Measurements from ENCODE around the gene GPX3. TPM values are rescaled to one million over a fixed set of nuclear protein-coding genes. Genes with fewer than 3 reads are reported as not detected.

The GPX3 gene
- total RNA-seq, 1 donor from 2014 or later: 0.18 TPM

DNA sequence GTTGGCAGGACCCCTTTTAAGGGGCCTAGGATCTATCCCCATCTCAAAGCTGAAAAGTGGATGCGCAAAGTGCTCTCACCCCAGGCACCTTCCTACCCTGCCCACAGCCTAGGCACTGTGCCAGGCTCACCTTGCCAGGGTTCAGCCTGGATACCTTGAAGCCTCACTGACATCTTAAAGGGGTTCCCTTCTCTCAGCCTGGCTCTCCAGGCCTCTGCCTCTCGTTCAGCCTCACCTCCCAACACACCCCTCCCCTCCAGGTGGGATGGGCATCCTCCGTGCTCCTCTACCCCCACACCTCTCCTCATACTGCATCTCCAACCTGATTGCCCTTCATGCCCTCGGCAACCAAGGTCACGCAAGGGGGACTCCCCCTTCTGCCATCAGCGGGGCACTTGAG lies 34.9 kb downstream of the GPX3 start:
- Mint-ChIP-seq H3K27ac (no peak overlapping the region), H3K4me3 (no peak overlapping the region), H3K36me3 (ENCODE audit: low read depth) (peaks cover 96% of the 10 kb centered on the region), H3K4me1 (peaks cover 73% of the 10 kb centered on the region), H3K27me3 (no peaks in the 10 kb centered on the region), H3K9me3 (no peaks in the 10 kb centered on the region)
- intact Hi-C loops (cut with micrococcal nuclease): no loop called here
- ChIA-PET POLR2A (interaction anchor here (0.9 to 4.9 kb wide), 3 partner anchors 16 to 43 kb away, joined by 3 to 44 read pairs (median 4); partner anchors contain the start of gene TNIP1), CTCF (interaction anchor here (1.3 to 16.2 kb wide), 2 partner anchors 57 to 110 kb away, joined by 7 to 625 read pairs; no protein-coding TSS in a partner anchor)
- TF ChIP-seq, protein P1, sequence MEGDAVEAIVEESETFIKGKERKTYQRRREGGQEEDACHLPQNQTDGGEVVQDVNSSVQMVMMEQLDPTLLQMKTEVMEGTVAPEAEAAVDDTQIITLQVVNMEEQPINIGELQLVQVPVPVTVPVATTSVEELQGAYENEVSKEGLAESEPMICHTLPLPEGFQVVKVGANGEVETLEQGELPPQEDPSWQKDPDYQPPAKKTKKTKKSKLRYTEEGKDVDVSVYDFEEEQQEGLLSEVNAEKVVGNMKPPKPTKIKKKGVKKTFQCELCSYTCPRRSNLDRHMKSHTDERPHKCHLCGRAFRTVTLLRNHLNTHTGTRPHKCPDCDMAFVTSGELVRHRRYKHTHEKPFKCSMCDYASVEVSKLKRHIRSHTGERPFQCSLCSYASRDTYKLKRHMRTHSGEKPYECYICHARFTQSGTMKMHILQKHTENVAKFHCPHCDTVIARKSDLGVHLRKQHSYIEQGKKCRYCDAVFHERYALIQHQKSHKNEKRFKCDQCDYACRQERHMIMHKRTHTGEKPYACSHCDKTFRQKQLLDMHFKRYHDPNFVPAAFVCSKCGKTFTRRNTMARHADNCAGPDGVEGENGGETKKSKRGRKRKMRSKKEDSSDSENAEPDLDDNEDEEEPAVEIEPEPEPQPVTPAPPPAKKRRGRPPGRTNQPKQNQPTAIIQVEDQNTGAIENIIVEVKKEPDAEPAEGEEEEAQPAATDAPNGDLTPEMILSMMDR (IDR thresholded peaks at IDR 0.05): no peak
- DNase-seq: no peak
- no peak for ATAC-seq (ENCODE audit: low read depth)

DNA sequence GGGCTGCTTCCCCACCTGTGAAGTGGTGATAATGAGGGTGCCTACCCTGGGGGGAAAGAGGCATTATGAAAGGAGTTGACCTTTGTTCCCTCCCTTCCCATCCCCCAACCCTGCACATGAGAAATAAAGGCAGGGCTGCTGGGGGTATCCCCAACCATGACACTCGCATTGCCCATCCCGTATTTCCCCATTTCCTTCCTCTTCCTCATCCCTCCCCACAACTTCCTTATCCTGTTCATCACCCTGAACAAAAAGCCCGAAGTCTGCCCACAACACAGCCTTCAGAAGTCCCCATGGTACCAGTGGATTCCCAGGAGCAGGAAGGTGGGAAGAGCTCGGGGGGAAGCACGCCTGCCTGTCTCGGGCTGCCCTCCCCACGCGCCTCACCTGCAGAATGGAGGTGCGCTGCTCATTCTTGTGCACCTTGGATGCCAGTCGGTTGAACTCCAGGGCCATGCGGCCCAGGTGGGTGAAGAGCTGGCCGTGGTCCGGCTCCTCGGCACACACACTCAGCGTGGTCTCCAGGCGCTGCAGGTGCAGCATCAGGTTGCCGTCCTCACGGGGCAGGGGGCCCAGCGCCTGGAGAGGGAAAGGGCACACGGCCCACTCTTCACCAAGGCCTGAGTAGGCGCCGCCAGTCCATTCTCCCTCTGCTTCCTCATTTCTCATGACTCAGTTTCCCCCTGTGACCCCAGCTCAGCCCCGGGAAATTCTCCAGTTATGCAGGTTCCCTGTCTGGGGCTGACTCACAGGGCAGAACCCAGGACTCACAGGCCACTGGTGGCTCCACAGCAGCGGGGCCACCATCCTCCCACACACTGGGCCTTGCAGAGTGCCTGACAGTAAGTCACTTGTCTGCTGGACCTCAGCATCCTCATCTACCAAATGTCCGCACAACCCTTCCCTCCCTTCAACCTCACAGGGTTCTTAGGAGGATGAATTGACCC lies 36.3 kb downstream of the GPX3 start:
- TF ChIP-seq, protein P1 (IDR thresholded peaks at IDR 0.05): no peak
- DNase-seq: no peak
- no peaks in the 10 kb centered on the region for H3K27me3 Mint-ChIP-seq
- intact Hi-C loops (cut with micrococcal nuclease): no loop called here
- no peak for ATAC-seq (ENCODE audit: low read depth)
- H3K27ac Mint-ChIP-seq: no peak overlapping the region
- peaks cover 83% of the 10 kb centered on the region for H3K4me1 Mint-ChIP-seq
- POLR2A ChIA-PET: interaction anchor here (1.7 to 8.2 kb wide), 2 partner anchors 26 to 42 kb away, joined by 4 to 215 read pairs; partner anchors contain the start of gene TNIP1
- peaks cover 97% of the 10 kb centered on the region for H3K36me3 Mint-ChIP-seq (ENCODE audit: low read depth)
- peak overlapping the region; percentile 20 for H3K4me3 Mint-ChIP-seq
- no peaks in the 10 kb centered on the region for H3K9me3 Mint-ChIP-seq
- CTCF ChIA-PET: interaction anchor here (0.8 to 16.2 kb wide), 3 partner anchors 8 to 69 kb away, joined by 3 to 625 read pairs (median 5); no protein-coding TSS in a partner anchor

DNA sequence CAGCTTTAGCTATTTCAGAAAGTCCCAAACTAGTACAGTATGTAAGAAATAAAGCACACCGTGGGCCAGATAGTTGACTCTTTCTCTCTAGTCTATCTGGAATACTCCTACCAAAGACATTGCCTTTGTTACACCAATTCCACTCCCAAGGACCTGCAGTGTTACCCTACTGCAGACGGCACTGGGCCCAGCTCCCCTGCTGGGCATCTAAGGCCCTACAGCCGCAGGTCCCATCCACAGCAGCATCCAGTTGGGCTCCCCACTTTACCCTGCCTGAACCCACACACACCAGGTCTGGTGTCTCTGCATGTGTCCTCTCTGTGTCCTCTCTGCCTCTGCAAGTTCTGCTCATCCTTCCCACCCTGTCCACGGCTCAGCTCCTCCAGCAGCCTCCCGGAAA lies 37.9 kb downstream of the GPX3 start:
- Mint-ChIP-seq H3K4me1 (peaks cover 83% of the 10 kb centered on the region), H3K27me3 (no peaks in the 10 kb centered on the region), H3K27ac (peak overlapping the region; percentile 96), H3K36me3 (ENCODE audit: low read depth) (peaks cover 99% of the 10 kb centered on the region), H3K4me3 (no peak overlapping the region), H3K9me3 (no peaks in the 10 kb centered on the region)
- ChIA-PET CTCF (interaction anchor here (0.8 to 16.2 kb wide), 12 partner anchors 9 to 181 kb away, joined by 3 to 625 read pairs (median 4); no protein-coding TSS in a partner anchor), POLR2A (interaction anchor here (0.8 to 8.2 kb wide), 13 partner anchors 11 to 194 kb away, joined by 3 to 215 read pairs (median 6); partner anchors contain the start of genes ANXA6, GM2A and TNIP1)
- DNase-seq (no peak), ATAC-seq (ENCODE audit: low read depth) (no peak)
- intact Hi-C loops (cut with micrococcal nuclease): loop anchor here (2.0 kb wide), 1 partner anchor 156 kb away; no protein-coding TSS in a partner anchor
- TF ChIP-seq, protein P1 (IDR thresholded peaks at IDR 0.05): no peak

DNA sequence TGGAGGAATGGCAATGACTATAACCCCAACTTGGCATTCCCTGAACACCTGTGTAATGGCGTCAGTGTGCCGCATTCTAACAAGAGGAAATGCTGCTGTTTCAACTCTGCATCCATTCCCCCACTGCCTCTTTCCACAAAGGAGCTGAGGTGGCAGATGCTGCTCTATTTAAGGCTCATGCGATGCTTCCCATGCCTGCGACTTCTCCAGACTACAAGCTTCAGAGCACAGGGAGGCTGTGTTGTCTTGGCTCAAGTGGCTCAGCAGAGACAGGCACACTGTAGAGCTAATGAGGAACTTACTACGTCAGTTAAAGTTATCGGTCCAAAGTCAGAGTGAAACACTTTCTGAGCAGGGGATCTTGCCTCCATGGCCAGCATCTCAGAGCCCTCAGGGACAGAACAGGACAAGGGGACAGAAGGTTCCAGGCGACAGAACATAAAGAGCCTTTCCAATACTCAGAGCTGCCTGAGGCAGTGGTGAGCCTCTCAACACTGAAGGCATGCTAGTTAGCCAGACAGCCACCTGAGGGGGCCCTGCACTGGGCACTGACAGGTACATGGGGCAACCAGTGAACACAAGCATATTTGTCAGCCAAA lies 38.6 kb downstream of the GPX3 start:
- ATAC-seq (ENCODE audit: low read depth) (peak; percentile 26), DNase-seq (peak; percentile 36)
- CTCF ChIA-PET: interaction anchor here (0.7 to 16.2 kb wide), 11 partner anchors 10 to 180 kb away, joined by 3 to 625 read pairs (median 4); no protein-coding TSS in a partner anchor
- Mint-ChIP-seq H3K27me3 (no peaks in the 10 kb centered on the region), H3K9me3 (no peaks in the 10 kb centered on the region), H3K36me3 (ENCODE audit: low read depth) (peaks cover 98% of the 10 kb centered on the region), H3K4me1 (peaks cover 85% of the 10 kb centered on the region), H3K4me3 (peak overlapping the region; percentile 64), H3K27ac (peak overlapping the region; percentile 96)
- TF ChIP-seq, protein P1 (IDR thresholded peaks at IDR 0.05): no peak
- POLR2A ChIA-PET: interaction anchor here (0.7 to 8.2 kb wide), 15 partner anchors 10 to 860 kb away, joined by 3 to 215 read pairs (median 6); partner anchors contain the start of genes ANXA6, GM2A and TNIP1
- intact Hi-C loops (cut with micrococcal nuclease): loop anchor here (1.0 to 2.0 kb wide), 3 partner anchors 8 to 156 kb away; no protein-coding TSS in a partner anchor
